ENCODE results near the gene SEZ6L.

The SEZ6L gene

DNA sequence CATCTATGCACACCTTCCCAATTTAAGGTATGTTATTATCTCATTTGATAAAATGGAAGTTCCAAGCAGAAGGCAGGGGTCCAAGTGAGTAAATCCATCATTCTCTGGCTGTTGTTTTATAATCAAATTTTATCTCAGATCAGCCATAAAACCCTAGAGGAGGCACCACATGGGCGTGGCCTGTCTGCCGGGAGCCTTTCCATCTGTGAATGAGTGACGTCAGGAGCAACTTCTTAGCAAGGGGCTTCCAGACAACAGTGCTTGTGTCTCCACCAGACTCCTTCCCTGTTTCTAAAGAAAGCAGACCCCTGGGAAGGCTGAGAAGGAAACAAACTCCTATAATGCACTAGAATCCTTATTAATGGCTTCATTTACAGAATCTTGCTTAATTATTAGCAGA, 13.5 kb downstream of the SEZ6L start:
- no peaks in the 10 kb centered on the region for H3K4me1 ChIP-seq (ENCODE audit: control insufficient read depth, insufficient read depth, low read length)
- no peak overlapping the region for H3K4me3 ChIP-seq (ENCODE audit: low read length in 2 of 2)
- no peaks in the 10 kb centered on the region for H3K36me3 ChIP-seq (ENCODE audit: control insufficient read depth in 2 of 2, insufficient read depth in 2 of 2, low read length in 2 of 2)
- H3K27ac ChIP-seq (ENCODE audit: low read length), result no peak overlapping the region
- peaks cover 0 to 10% of the 10 kb centered on the region in 2 donors for H3K27me3 ChIP-seq (ENCODE audit: control insufficient read depth in 1 of 2, insufficient read depth in 2 of 2, low read length in 2 of 2)
- no peak overlapping the region for H3K9ac ChIP-seq (ENCODE audit: low read length in 2 of 2)
- H3K9me3 ChIP-seq (ENCODE audit: control insufficient read depth in 2 of 2, low read length in 2 of 2), result no peaks in the 10 kb centered on the region

DNA sequence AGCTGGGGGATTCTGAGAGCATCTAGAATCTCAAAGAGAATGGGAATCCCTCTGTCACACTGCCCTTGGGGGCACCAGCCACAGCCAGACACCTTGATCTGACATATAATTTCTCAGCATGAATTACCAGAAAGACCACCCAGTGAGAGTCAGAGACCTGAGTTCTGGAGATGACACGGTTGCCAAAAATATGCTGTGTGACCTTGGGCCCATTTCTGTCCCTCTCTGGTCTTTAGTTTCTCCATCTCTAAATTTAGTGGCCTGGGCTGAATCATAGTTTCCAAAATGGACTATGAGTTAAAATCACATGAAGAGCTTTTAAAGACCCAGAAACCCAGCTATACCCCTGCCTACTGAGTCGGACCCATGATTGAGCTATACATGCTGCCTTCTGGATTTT, 15.9 kb downstream of the SEZ6L start:
- H3K9me3 ChIP-seq (ENCODE audit: control insufficient read depth in 2 of 2, low read length in 2 of 2), result no peaks in the 10 kb centered on the region
- H3K27ac ChIP-seq (ENCODE audit: low read length), result no peak overlapping the region
- peaks cover 0 to 10% of the 10 kb centered on the region in 2 donors for H3K27me3 ChIP-seq (ENCODE audit: control insufficient read depth in 1 of 2, insufficient read depth in 2 of 2, low read length in 2 of 2)
- no peak overlapping the region for H3K9ac ChIP-seq (ENCODE audit: low read length in 2 of 2)
- no peaks in the 10 kb centered on the region for H3K36me3 ChIP-seq (ENCODE audit: control insufficient read depth in 2 of 2, insufficient read depth in 2 of 2, low read length in 2 of 2)
- no peaks in the 10 kb centered on the region for H3K4me1 ChIP-seq (ENCODE audit: control insufficient read depth, insufficient read depth, low read length)
- no peak overlapping the region for H3K4me3 ChIP-seq (ENCODE audit: low read length in 2 of 2)

DNA sequence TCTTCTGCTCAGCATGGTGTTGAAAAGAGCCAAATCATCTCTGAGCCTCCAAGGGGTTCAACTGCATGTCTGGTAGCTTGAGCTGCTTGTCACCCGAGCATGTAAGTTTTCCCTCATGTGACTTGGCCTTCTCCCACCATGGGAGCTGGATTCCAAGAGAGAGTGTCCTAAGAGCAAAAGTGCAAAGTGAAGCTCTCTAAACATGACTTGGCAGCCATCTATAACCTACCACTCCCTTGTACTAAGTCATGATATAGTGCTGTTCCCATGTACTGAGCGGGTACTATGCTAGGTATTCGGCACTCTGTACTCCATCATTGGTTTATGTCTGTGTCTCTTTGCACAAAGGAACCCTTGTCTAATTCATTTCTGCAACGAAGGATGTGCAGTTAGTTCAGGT, 19.1 kb downstream of the SEZ6L start:
- no peak overlapping the region for H3K9ac ChIP-seq (ENCODE audit: low read length in 2 of 2)
- peaks cover 0 to 4% of the 10 kb centered on the region in 2 donors for H3K9me3 ChIP-seq (ENCODE audit: control insufficient read depth in 2 of 2, low read length in 2 of 2)

DNA sequence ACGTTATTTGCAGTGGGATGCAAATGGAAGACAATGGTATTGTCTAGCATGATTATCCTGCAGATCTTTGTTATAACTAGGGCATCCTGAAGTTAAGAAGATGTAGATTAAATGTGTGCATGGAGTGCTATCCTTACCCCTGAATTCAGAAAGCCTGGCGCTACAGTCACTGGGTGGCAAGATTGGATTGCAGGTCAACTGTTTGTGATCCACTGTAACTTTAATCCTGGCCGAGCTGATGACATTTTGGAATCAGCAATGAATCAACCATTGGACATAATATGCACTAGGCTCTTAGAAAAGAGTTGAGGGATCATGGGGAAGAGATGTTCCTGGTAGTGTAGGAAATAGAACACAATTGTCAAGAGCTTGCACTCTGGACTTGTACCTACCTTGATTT, 25.1 kb downstream of the SEZ6L start:
- Histone ChIP-seq H3K9me3 (ENCODE audit: control insufficient read depth in 2 of 2, low read length in 2 of 2) (peaks cover 0 to 7% of the 10 kb centered on the region in 2 donors), H3K4me1 (ENCODE audit: control insufficient read depth, insufficient read depth, low read length) (no peaks in the 10 kb centered on the region)

More for the DNA sequence above, 19.1 kb downstream of the SEZ6L start:
- no peak overlapping the region for H3K4me3 ChIP-seq (ENCODE audit: low read length in 2 of 2)
- H3K27me3 ChIP-seq (ENCODE audit: control insufficient read depth in 1 of 2, insufficient read depth in 2 of 2, low read length in 2 of 2), result peaks cover 0 to 6% of the 10 kb centered on the region in 2 donors
- no peak overlapping the region for H3K27ac ChIP-seq (ENCODE audit: low read length)
- no peaks in the 10 kb centered on the region for H3K36me3 ChIP-seq (ENCODE audit: control insufficient read depth in 2 of 2, insufficient read depth in 2 of 2, low read length in 2 of 2)
- no peaks in the 10 kb centered on the region for H3K4me1 ChIP-seq (ENCODE audit: control insufficient read depth, insufficient read depth, low read length)

DNA sequence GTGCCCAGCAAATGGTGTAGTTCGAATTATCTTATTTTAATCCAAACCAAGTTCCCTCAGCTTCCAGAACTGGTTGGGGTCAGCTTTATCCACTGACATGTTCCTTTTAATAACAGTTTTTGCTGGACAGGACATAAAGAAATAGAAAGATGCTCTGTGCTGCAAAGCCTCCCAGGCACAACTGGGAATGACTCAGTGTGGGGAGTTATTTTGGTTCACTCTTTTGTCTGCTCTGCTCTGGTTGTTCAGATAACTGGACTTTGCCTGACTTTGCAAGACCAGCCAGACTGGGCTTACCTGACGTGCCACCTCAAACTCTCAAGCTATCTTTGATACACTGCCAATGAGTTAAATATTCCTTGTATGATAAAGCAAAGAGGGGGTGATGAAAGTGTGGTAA, 25.6 kb downstream of the SEZ6L start:
- Histone ChIP-seq H3K4me1 (ENCODE audit: control insufficient read depth, insufficient read depth, low read length) (no peaks in the 10 kb centered on the region), H3K9ac (ENCODE audit: low read length in 2 of 2) (no peak overlapping the region), H3K4me3 (ENCODE audit: low read length in 2 of 2) (no peak overlapping the region), H3K27me3 (ENCODE audit: control insufficient read depth in 1 of 2, insufficient read depth in 2 of 2, low read length in 2 of 2) (peaks cover 0 to 3% of the 10 kb centered on the region in 2 donors), H3K27ac (ENCODE audit: low read length) (no peak overlapping the region), H3K9me3 (ENCODE audit: control insufficient read depth in 2 of 2, low read length in 2 of 2) (peaks cover 0 to 7% of the 10 kb centered on the region in 2 donors), H3K36me3 (ENCODE audit: control insufficient read depth in 2 of 2, insufficient read depth in 2 of 2, low read length in 2 of 2) (no peaks in the 10 kb centered on the region)

More for the DNA sequence above, 25.1 kb downstream of the SEZ6L start:
- Histone ChIP-seq H3K27ac (ENCODE audit: low read length) (no peak overlapping the region), H3K27me3 (ENCODE audit: control insufficient read depth in 1 of 2, insufficient read depth in 2 of 2, low read length in 2 of 2) (peaks cover 0 to 3% of the 10 kb centered on the region in 2 donors), H3K9ac (ENCODE audit: low read length in 2 of 2) (no peak overlapping the region), H3K36me3 (ENCODE audit: control insufficient read depth in 2 of 2, insufficient read depth in 2 of 2, low read length in 2 of 2) (no peaks in the 10 kb centered on the region), H3K4me3 (ENCODE audit: low read length in 2 of 2) (no peak overlapping the region)

DNA sequence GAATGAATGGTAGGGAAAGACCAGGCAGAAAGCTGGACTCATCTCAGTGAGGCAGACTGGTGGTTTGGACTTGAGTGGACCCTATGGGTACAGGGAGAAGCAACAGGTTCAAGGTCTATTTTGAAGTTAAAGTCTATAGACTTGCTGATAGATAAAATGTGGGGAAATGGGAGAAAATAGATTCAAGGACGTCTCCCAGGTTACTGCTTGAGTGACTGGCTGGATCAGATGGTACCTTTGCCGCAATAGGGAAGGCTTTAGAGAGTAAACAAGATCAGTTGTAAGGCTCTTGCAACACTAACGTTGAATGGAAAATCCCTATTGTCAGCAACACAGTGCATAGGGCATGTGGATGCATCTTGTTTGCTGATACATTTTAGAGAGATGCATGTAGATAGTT, 27.4 kb downstream of the SEZ6L start:
- no peak overlapping the region for H3K4me3 ChIP-seq (ENCODE audit: low read length in 2 of 2)
- no peak overlapping the region for H3K9ac ChIP-seq (ENCODE audit: low read length in 2 of 2)
- no peaks in the 10 kb centered on the region for H3K4me1 ChIP-seq (ENCODE audit: control insufficient read depth, insufficient read depth, low read length)
- peaks cover 0 to 11% of the 10 kb centered on the region in 2 donors for H3K27me3 ChIP-seq (ENCODE audit: control insufficient read depth in 1 of 2, insufficient read depth in 2 of 2, low read length in 2 of 2)
- peaks cover 0 to 3% of the 10 kb centered on the region in 2 donors for H3K9me3 ChIP-seq (ENCODE audit: control insufficient read depth in 2 of 2, low read length in 2 of 2)
- no peak overlapping the region for H3K27ac ChIP-seq (ENCODE audit: low read length)
- no peaks in the 10 kb centered on the region for H3K36me3 ChIP-seq (ENCODE audit: control insufficient read depth in 2 of 2, insufficient read depth in 2 of 2, low read length in 2 of 2)

DNA sequence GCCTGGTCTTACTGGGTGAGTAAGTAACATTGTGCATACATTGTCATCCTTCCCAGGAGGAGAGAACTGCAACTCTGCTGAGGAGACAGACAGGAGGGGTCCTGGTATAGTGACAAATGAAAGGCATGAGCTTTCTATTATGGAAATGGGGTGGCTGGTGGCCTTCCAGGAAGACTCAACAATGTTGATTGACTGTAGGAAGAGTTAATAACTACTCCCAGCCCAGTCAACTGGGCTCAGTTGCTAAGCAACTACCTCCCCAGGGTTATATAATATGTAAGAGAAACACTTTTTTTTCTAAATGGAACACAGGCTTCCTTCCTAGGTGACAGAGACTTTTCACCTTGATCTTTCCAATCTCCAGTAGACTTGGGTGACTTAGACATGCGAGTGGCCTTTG, 28.2 kb downstream of the SEZ6L start:
- peaks cover 0 to 11% of the 10 kb centered on the region in 2 donors for H3K27me3 ChIP-seq (ENCODE audit: control insufficient read depth in 1 of 2, insufficient read depth in 2 of 2, low read length in 2 of 2)
- no peak overlapping the region for H3K27ac ChIP-seq (ENCODE audit: low read length)
- H3K9me3 ChIP-seq (ENCODE audit: control insufficient read depth in 2 of 2, low read length in 2 of 2), result peaks cover 0 to 3% of the 10 kb centered on the region in 2 donors
- H3K9ac ChIP-seq (ENCODE audit: low read length in 2 of 2), result no peak overlapping the region
- H3K4me3 ChIP-seq (ENCODE audit: low read length in 2 of 2), result no peak overlapping the region
- H3K36me3 ChIP-seq (ENCODE audit: control insufficient read depth in 2 of 2, insufficient read depth in 2 of 2, low read length in 2 of 2), result no peaks in the 10 kb centered on the region
- no peaks in the 10 kb centered on the region for H3K4me1 ChIP-seq (ENCODE audit: control insufficient read depth, insufficient read depth, low read length)

DNA sequence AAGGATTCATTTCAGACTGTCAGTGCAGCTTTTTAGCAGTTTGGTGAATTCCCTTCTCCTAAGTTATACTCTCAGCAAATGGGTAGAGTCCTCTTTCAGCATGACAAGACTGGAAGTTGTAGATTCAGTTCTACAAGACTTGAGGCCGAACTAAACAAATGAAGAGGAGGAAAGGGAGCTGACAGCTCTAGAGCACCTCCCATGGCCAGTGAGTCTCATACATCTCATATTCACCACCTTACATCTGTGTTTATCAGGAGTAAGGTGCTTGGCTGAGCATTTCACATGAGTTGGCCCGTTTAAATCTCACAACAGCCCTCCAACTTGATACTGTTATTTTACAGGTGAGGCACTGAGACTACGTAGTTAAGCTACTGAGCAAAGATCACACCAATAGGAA, 30.4 kb downstream of the SEZ6L start:
- Histone ChIP-seq H3K27ac (ENCODE audit: low read length) (no peak overlapping the region), H3K4me1 (ENCODE audit: control insufficient read depth, insufficient read depth, low read length) (no peaks in the 10 kb centered on the region), H3K27me3 (ENCODE audit: control insufficient read depth in 1 of 2, insufficient read depth in 2 of 2, low read length in 2 of 2) (peaks cover 0 to 11% of the 10 kb centered on the region in 2 donors), H3K4me3 (ENCODE audit: low read length in 2 of 2) (no peak overlapping the region), H3K9ac (ENCODE audit: low read length in 2 of 2) (no peak overlapping the region), H3K36me3 (ENCODE audit: control insufficient read depth in 2 of 2, insufficient read depth in 2 of 2, low read length in 2 of 2) (no peaks in the 10 kb centered on the region), H3K9me3 (ENCODE audit: control insufficient read depth in 2 of 2, low read length in 2 of 2) (peaks cover 0 to 3% of the 10 kb centered on the region in 2 donors)

DNA sequence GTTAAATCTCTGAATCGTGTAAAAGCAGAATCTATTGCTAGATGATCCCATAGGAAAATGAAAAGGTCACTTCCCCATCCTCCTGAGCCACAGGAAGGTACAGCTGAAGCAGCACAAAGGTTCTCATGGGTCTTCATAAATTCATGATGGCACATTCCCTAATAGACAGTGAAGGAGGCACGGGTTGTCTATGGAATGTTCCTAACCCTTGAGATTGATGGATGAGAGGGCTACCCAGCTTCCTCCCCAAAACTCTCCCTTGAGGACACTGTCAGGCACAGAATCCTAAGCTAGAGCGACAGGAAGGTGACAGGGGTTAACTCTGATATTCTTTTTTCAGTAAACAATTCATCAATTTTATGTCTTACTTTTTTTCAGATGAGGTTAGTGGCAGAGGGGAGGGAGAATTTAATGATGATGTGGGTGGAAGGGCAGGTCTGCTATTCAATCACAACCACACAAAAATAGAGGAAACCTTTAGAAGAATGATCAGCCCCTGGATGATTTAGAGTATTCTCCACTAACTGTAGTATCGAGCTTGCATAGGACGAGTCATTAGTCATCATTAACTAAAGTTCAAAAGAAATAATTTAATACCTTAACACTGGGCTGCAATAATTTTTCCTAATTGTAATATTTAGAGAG, 33.1 kb downstream of the SEZ6L start:
- Histone ChIP-seq H3K4me1 (ENCODE audit: control insufficient read depth, insufficient read depth, low read length) (no peaks in the 10 kb centered on the region), H3K4me3 (ENCODE audit: low read length in 2 of 2) (no peak overlapping the region), H3K27ac (ENCODE audit: low read length) (no peak overlapping the region), H3K27me3 (ENCODE audit: control insufficient read depth in 1 of 2, insufficient read depth in 2 of 2, low read length in 2 of 2) (peaks cover 0 to 11% of the 10 kb centered on the region in 2 donors), H3K9me3 (ENCODE audit: control insufficient read depth in 2 of 2, low read length in 2 of 2) (no peaks in the 10 kb centered on the region), H3K9ac (ENCODE audit: low read length in 2 of 2) (no peak overlapping the region), H3K36me3 (ENCODE audit: control insufficient read depth in 2 of 2, insufficient read depth in 2 of 2, low read length in 2 of 2) (no peaks in the 10 kb centered on the region)

DNA sequence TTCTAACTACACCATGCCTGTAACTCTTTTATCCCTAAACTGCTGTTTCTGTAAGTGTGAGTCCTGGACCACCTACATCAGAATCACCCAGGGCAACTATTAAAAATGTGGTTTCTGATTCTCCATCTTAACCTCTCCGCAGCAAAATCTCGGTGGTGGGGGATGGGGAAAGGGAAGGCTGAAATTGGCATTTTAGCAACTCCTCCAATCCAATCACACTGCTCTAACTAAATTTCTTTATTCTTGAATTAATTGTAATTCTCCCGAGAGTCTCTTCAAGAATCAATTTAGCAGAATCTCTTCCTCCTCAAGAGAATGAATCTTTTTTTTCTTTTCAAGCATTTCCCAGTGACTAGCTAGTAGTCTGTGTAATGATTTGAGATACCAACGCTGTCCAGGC, 36.2 kb downstream of the SEZ6L start:
- Histone ChIP-seq H3K4me3 (ENCODE audit: low read length in 2 of 2) (no peak overlapping the region), H3K9me3 (ENCODE audit: control insufficient read depth in 2 of 2, low read length in 2 of 2) (no peaks in the 10 kb centered on the region), H3K27me3 (ENCODE audit: control insufficient read depth in 1 of 2, insufficient read depth in 2 of 2, low read length in 2 of 2) (peaks cover 0 to 4% of the 10 kb centered on the region in 2 donors), H3K9ac (ENCODE audit: low read length in 2 of 2) (no peak overlapping the region), H3K36me3 (ENCODE audit: control insufficient read depth in 2 of 2, insufficient read depth in 2 of 2, low read length in 2 of 2) (no peaks in the 10 kb centered on the region), H3K4me1 (ENCODE audit: control insufficient read depth, insufficient read depth, low read length) (no peaks in the 10 kb centered on the region), H3K27ac (ENCODE audit: low read length) (no peak overlapping the region)

DNA sequence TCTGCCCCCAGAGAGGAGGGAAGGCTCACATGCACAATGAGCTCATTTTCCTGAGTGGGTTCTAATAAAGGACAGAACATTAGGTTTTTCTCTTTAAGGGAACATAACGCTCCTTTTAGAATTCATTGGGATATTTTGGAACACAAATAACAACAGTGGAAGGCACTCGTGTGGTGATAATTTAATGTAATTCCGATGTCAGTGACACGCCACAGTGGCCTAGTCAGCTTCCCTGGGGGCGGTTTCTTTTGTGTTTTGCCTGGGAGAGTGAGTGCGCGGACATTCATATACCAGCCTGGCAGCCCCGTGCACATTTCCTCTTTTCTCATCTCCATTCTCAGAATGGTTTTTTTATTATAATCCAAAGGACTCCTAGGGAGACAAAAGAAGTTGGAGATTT, 41.1 kb downstream of the SEZ6L start:
- Histone ChIP-seq H3K4me1 (ENCODE audit: control insufficient read depth, insufficient read depth, low read length) (no peaks in the 10 kb centered on the region), H3K36me3 (ENCODE audit: control insufficient read depth in 2 of 2, insufficient read depth in 2 of 2, low read length in 2 of 2) (no peaks in the 10 kb centered on the region), H3K27me3 (ENCODE audit: control insufficient read depth in 1 of 2, insufficient read depth in 2 of 2, low read length in 2 of 2) (peaks cover 0 to 6% of the 10 kb centered on the region in 2 donors), H3K4me3 (ENCODE audit: low read length in 2 of 2) (no peak overlapping the region), H3K9ac (ENCODE audit: low read length in 2 of 2) (no peak overlapping the region), H3K9me3 (ENCODE audit: control insufficient read depth in 2 of 2, low read length in 2 of 2) (no peaks in the 10 kb centered on the region), H3K27ac (ENCODE audit: low read length) (no peak overlapping the region)
